Myometrial cell (primary cell): ENCODE measurements around the gene PPP1CA. TPM values are rescaled to one million over a fixed set of nuclear protein-coding genes. Genes with fewer than 3 reads are reported as not detected.

Experiments used
- total RNA-seq: library from RNA; depleted of rRNA; stranded (reverse); fragments of >200 nt; gene quantifications from 2 replicates; pipeline ENCODE4 v1.2.3, GENCODE V29; 2015

PPP1CA gene
- total RNA-seq, result 306 and 335 TPM in 2 replicates

GRCh38 chr11:67401495-67402191, at the start of gene PPP1CA:
Gene PPP1CA, minus strand, starts transcription at chr11:67401858. Its CDS starts 76 bp downstream, at chr11:67401782.

GRCh38 chr11:67437082-67437808, 35.6 kb upstream of the PPP1CA start, which contains the start of gene PTPRCAP:
Gene PTPRCAP, minus strand, starts transcription at chr11:67437682. Its CDS starts 63 bp downstream, at chr11:67437619.

GRCh38 chr11:67428052-67429001, 26.7 kb upstream of the PPP1CA start, which contains the start of gene RPS6KB2:
Gene RPS6KB2, plus strand, starts transcription at chr11:67428494. Its CDS starts 52 bp downstream, at chr11:67428546.

GRCh38 chr11:67415501-67416304, 14.0 kb upstream of the PPP1CA start, which contains the start of gene CARNS1:
Gene CARNS1, plus strand, starts transcription at chr11:67415678. Its CDS starts 522 bp downstream, at chr11:67416200.

GRCh38 chr11:67391304-67392182, 10.1 kb downstream of the PPP1CA start, which contains the start of gene RAD9A:
Gene RAD9A, plus strand, starts transcription at chr11:67391986. Its CDS starts 59 bp downstream, at chr11:67392045.

GRCh38 chr11:67372993-67373647, 28.5 kb downstream of the PPP1CA start, which contains the start of gene CLCF1:
Gene CLCF1, minus strand, starts transcription at chr11:67373598. Its CDS starts 59 bp downstream, at chr11:67373539.

GRCh38 chr11:67353317-67354074, 48.2 kb downstream of the PPP1CA start, which contains the start of gene POLD4:
Gene POLD4, minus strand, starts transcription at chr11:67353546. Its CDS starts 147 bp downstream, at chr11:67353399.

Other genes with a start within 250 kb of the PPP1CA start
- 39.5 and 46.4 TPM in 2 replicates for gene GRK2, start 135.4 kb downstream of the PPP1CA start, total RNA-seq
- 30.8 and 31.9 TPM in 2 replicates for gene ANKRD13D, start 112.6 kb downstream of the PPP1CA start, total RNA-seq
- 11.5 and 16.7 TPM in 2 replicates for gene SSH3, start 98.3 kb downstream of the PPP1CA start, total RNA-seq
- 123 and 166 TPM in 2 replicates for gene POLD4, start 48.3 kb downstream of the PPP1CA start, total RNA-seq
- 6.3 and 11.2 TPM in 2 replicates for gene CLCF1, start 28.3 kb downstream of the PPP1CA start, total RNA-seq
- gene RAD9A, start 9.9 kb downstream of the PPP1CA start, total RNA-seq, result 3.0 and 6.1 TPM in 2 replicates
- gene TBC1D10C, start 2.2 kb upstream of the PPP1CA start, total RNA-seq, result not detected in 2 replicates
- 0.86 TPM in 1 of 2 replicates, not detected in the other for gene CARNS1, start 13.8 kb upstream of the PPP1CA start, total RNA-seq
- 64.0 and 77.3 TPM in 2 replicates for gene RPS6KB2, start 26.6 kb upstream of the PPP1CA start, total RNA-seq
- gene PTPRCAP, start 35.8 kb upstream of the PPP1CA start, total RNA-seq, result 0.89 TPM in 1 of 2 replicates, not detected in the other
- gene CORO1B, start 41.6 kb upstream of the PPP1CA start, total RNA-seq, result 109 and 128 TPM in 2 replicates
- gene GPR152, start 50.9 kb upstream of the PPP1CA start, total RNA-seq, result not detected in 2 replicates
- not detected in 2 replicates for gene CABP4, start 53.5 kb upstream of the PPP1CA start, total RNA-seq
- 27.4 and 56.9 TPM in 2 replicates for gene TMEM134, start 67.4 kb upstream of the PPP1CA start, total RNA-seq
- 63.6 and 75.2 TPM in 2 replicates for gene AIP, start 81.2 kb upstream of the PPP1CA start, total RNA-seq
- gene PITPNM1, start 103.5 kb upstream of the PPP1CA start, total RNA-seq, result 29.2 and 30.3 TPM in 2 replicates
- 41.2 and 48.4 TPM in 2 replicates for gene CDK2AP2, start 106.3 kb upstream of the PPP1CA start, total RNA-seq
- gene CABP2, start 121.6 kb upstream of the PPP1CA start, total RNA-seq, result not detected in 2 replicates
- gene GSTP1, start 182.0 kb upstream of the PPP1CA start, total RNA-seq, result 1,006 and 1,636 TPM in 2 replicates
- gene NDUFV1, start 205.1 kb upstream of the PPP1CA start, total RNA-seq, result 248 and 322 TPM in 2 replicates
- 13.6 and 14.1 TPM in 2 replicates for gene NUDT8, start 228.1 kb upstream of the PPP1CA start, total RNA-seq
- not detected in 2 replicates for gene TBX10, start 237.9 kb upstream of the PPP1CA start, total RNA-seq
- gene ACY3, start 248.9 kb upstream of the PPP1CA start, total RNA-seq, result 0.35 TPM in 1 of 2 replicates, not detected in the other